Uterus (tissue), 4 donors: ENCODE measurements around the gene MFSD11. TPM values are rescaled to one million over a fixed set of nuclear protein-coding genes. Genes with fewer than 3 reads are reported as not detected.
"Not testable (repeated sequence)": the region's sequence is repeated elsewhere in the genome, so short reads cannot be mapped to it uniquely, and the experiment has no call there.

Experiments
- DNase-seq, 2 donors: peaks; one replicate each; pipeline ENCODE4 v3.0.0-alpha.2; 2019 to 2020
- H3K27ac ChIP-seq, 2 donors: fragments of 200-600 bp; sonication (generic); 1 replicate in 1 of 2; 2 replicates in 1 of 2; pipeline ENCODE4 v1.5.1; 2016 to 2018
- H3K27me3 ChIP-seq, 2 donors: fragments of 200-600 bp; sonication (generic); one replicate each; pipeline ENCODE4 v1.5.1; 2018 to 2019; ENCODE audit warnings: control low read depth in 1 of 2
- H3K36me3 ChIP-seq, 2 donors: fragments of 200-600 bp; sonication (generic); one replicate each; pipeline ENCODE4 v1.5.1; 2019; ENCODE audit warnings: control low read depth in 1 of 2
- H3K4me1 ChIP-seq, 2 donors: fragments of 200-600 bp; sonication (generic); one replicate each; pipeline ENCODE4 v1.5.1; 2018 to 2019; ENCODE audit warnings: control low read depth in 1 of 2
- H3K4me3 ChIP-seq, 2 donors: fragments of 200-600 bp; sonication (generic); 1 replicate in 1 of 2; 2 replicates in 1 of 2; pipeline ENCODE4 v1.5.1; 2018 to 2019; ENCODE audit warnings: mild to moderate bottlenecking in 1 of 2
- H3K9me3 ChIP-seq, 2 donors: fragments of 200-600 bp; sonication (generic); one replicate each; pipeline ENCODE4 v1.5.1; 2019; ENCODE audit warnings: control low read depth in 1 of 2
- CTCF ChIP-seq, 4 experiments: fragments of 200-600 bp in 2 of 4; fragments of 450-650 bp in 2 of 4; sonication (generic) in 2 of 4; IDR thresholded peaks; one replicate each; pipeline ENCODE4 v1.5.1; 2016 to 2019; ENCODE audit warnings: antibody characterized with exemption in 4 of 4, mild to moderate bottlenecking in 2 of 4, moderate library complexity in 1 of 4
- POLR2A ChIP-seq, 2 donors: fragments of 450-650 bp; IDR thresholded peaks; one replicate each; pipeline ENCODE4 v1.6.1; 2016; ENCODE audit warnings: antibody characterized with exemption in 2 of 2, mild to moderate bottlenecking in 1 of 2, moderate library complexity in 1 of 2
- intact Hi-C: fragments of 100-400 bp; cut with DNase I; formaldehyde crosslinking; loops from one replicate; pipeline ENCODE4 v1.15.1; 2023; ENCODE audit warnings: low total_unique reads
- total RNA-seq, 4 donors: library from RNA; depleted of rRNA in 3 of 4; stranded (reverse); fragments of >200 nt in 3 of 4; gene quantifications; one replicate each; pipeline versions ENCODE4 v1.1.0 to v1.2.4, GENCODE V29; 2014 to 2023
- donor health status: DM: yes; HTN: yes; CAD: no.

The MFSD11 gene
- total RNA-seq, 4 donors from 2014 or later: 32.0 to 69.2 (median 45.2) TPM

DNA sequence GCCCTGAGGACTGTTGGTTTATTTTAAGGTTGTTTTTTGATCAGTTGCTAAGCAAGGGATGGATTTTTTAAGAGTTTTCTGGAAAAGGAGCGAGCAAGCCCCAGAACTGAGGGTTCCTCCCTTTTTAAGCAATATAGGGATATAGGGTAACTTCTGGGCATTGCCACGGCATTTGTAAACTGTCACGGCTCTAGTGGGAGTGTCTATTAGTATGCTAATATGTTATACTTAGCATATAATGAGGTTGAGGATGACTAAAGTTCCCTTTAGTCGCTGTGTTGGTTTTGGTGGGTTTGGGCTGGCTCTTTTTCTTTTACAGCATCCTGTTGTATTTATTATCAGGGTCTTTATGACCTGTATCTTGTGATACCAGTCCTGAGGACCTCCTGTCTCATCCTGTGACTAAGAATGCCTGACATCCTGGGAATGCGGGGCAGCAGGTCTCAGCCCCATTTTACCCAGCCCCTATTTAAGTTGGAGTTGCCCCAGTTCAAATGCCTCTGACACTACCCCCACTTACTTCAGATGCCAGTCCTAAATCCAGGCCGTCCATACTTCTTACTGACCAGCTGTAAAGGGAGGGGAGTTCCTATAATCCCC, 59.4 kb downstream of the MFSD11 start:
- H3K36me3 ChIP-seq: no peaks in the 10 kb centered on the region
- H3K27ac ChIP-seq: no peak overlapping the region
- no peaks in the 10 kb centered on the region for H3K27me3 ChIP-seq
- H3K4me3 ChIP-seq: no peak overlapping the region
- H3K4me1 ChIP-seq: no peaks in the 10 kb centered on the region
- DNase-seq: no peak
- H3K9me3 ChIP-seq: no peaks in the 10 kb centered on the region
- TF ChIP-seq CTCF (IDR thresholded peaks at IDR 0.05): no peak
- TF ChIP-seq POLR2A (IDR thresholded peaks at IDR 0.05): no peak
- intact Hi-C loops: no loop called here

DNA sequence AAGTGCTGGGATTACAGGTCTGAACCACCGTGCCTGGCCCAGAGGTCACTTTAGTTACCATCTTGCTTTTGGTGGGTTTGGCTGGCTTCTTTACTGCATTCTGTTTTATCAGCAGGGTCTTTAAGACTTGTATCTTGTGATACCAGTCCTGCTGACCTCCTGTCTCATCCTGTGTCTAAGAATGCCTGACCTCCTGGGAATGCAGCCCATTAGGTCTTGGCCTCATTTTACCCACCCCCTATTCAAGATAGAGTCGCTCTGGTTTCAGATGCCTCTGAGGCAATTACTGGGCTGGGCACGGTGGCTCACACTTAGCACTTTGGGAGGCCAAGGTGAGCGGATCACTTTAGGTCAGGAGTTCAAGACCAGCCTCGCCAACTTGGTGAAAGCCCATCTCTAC, 63.8 kb downstream of the MFSD11 start:
- H3K4me3 ChIP-seq: no peak overlapping the region
- no peaks in the 10 kb centered on the region for H3K9me3 ChIP-seq
- intact Hi-C loops: no loop called here
- no peak for DNase-seq
- H3K27me3 ChIP-seq: no peaks in the 10 kb centered on the region
- no peak overlapping the region for H3K27ac ChIP-seq
- H3K4me1 ChIP-seq: no peaks in the 10 kb centered on the region
- TF ChIP-seq POLR2A (IDR thresholded peaks at IDR 0.05): no peak
- TF ChIP-seq CTCF (IDR thresholded peaks at IDR 0.05): no peak
- no peaks in the 10 kb centered on the region for H3K36me3 ChIP-seq

DNA sequence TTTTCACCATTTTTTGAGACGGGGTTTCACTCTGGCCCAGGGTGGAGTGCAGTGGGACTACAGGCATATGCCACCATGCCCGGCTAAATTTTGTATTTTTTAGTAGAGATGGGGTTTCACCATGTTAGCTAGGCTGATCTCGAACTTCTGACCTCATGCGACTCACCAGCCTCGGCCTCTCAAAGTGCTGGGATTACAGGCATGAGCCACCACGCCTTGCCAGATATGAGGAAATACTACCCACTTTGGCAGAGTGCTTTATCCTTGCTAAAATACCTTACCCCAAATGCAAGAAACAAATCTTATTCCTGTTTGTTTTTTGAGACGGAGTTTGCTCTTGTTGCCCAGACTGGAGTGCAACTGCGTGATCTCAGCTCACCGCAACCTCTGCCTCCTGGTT, 67.4 kb downstream of the MFSD11 start:
- no peak for DNase-seq
- no peaks in the 10 kb centered on the region for H3K27me3 ChIP-seq

DNA sequence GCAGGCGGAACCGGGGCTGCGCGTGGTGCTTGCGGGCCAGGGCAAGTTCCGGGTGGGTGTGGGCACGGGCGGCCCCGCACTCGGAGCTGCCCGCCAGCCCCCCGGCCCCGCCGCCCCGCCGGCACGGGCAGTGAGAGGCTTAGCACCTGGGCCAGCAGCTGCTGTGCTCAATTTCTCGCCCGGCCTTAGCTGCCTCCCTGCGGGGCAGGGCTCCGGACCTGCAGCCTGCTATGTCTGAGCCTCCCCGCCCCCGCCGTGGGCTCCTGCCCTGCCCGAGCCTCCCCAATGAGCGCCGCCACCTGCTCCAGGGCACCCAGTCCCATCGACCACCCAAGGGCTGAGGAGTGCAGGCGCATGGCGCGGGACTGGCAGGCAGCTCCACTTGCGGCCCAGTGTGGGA, 68.2 kb downstream of the MFSD11 start:
- intact Hi-C loops, H3K4me3 ChIP-seq, H3K4me1 ChIP-seq, DNase-seq, H3K9me3 ChIP-seq, H3K27ac ChIP-seq, H3K36me3 ChIP-seq, H3K27me3 ChIP-seq: not testable (repeated sequence)

More for the DNA sequence above, 67.4 kb downstream of the MFSD11 start:
- TF ChIP-seq POLR2A (IDR thresholded peaks at IDR 0.05) (no peak), CTCF (IDR thresholded peaks at IDR 0.05) (no peak)
- intact Hi-C loops: no loop called here
- H3K4me3 ChIP-seq: no peak overlapping the region
- H3K27ac ChIP-seq: no peak overlapping the region
- H3K4me1 ChIP-seq: no peaks in the 10 kb centered on the region
- no peaks in the 10 kb centered on the region for H3K36me3 ChIP-seq
- no peaks in the 10 kb centered on the region for H3K9me3 ChIP-seq

DNA sequence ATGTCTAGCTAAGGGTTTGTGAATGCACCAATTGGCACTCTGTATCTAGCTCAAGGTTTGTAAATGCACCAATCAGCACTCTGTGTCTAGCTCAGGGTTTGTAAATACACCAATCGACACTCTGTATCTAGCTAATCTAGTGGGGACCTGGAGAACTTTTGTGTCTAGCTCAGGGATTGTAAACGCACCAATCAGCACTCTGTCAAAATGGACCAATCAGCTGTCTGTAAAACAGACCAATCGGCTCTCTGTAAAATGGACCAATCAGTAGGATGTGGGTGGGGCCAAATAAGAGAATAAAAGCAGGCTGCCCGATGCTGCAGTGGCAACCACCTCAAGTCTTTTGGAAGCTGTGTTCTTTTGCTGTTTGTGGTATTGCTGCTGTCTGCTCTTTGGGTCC, 68.8 kb downstream of the MFSD11 start:
- H3K4me3 ChIP-seq, H3K27me3 ChIP-seq, DNase-seq, H3K9me3 ChIP-seq, intact Hi-C loops, H3K4me1 ChIP-seq, H3K27ac ChIP-seq, H3K36me3 ChIP-seq: not testable (repeated sequence)

DNA sequence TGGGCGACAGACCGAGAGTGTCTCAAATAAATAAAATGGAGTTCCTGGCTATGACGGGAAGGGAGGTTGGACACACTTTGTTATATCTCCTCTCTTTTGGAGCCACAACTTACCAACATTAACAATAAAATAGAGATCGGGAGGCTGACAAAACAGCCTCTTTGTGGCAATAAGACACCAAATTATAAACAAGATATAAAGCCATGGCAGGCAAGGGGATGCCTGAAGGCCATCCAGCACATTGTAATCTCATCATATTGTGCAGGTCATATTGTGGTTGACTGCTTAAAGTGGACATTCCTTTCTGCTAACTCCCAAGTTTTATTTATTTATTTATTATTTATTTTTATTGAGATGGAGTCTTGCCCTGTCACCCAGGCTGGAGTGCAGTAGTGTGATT, 70.4 kb downstream of the MFSD11 start:
- Histone ChIP-seq H3K36me3 (no peaks in the 10 kb centered on the region), H3K4me1 (no peaks in the 10 kb centered on the region), H3K27ac (no peak overlapping the region), H3K27me3 (no peaks in the 10 kb centered on the region), H3K4me3 (no peak overlapping the region), H3K9me3 (no peaks in the 10 kb centered on the region)
- no peak for TF ChIP-seq POLR2A (IDR thresholded peaks at IDR 0.05)
- no peak for TF ChIP-seq CTCF (IDR thresholded peaks at IDR 0.05)
- no peak for DNase-seq
- intact Hi-C loops: no loop called here
